Activated naive CD8-positive, alpha-beta T cell treated with anti-CD3 and anti-CD28 coated beads, Interleukin-2, amount 10 ng/mL, durations not matched to agents 7 days and 5 days (primary cell): ENCODE measurements around the gene M1AP. TPM values are rescaled to one million over a fixed set of nuclear protein-coding genes. Genes with fewer than 3 reads are reported as not detected.

Experiments used
- ATAC-seq: fragments of 150-1000 bp; cut with Tn5 transposase; one replicate; pipeline ENCODE4 v1.10.0; 2021; ENCODE audit warnings: low read depth, moderate library complexity
- POLR2A ChIA-PET: fragments of 350-600 bp; sonication (Branson Sonifier 250); formaldehyde crosslinking; loops from one replicate; lab custom pipeline; 2021; ENCODE audit warnings: antibody characterized with exemption; lab: Charles Lee
- DNase-seq: peaks from one replicate; pipeline ENCODE4 v3.0.0; 2021
- H3K27ac Mint-ChIP-seq: one replicate; pipeline ENCODE4 v1.8.0; 2022; ENCODE audit warnings: mild to moderate bottlenecking, mixed read lengths
- H3K27me3 Mint-ChIP-seq: one replicate; pipeline ENCODE4 v1.8.0; 2022; ENCODE audit warnings: mild to moderate bottlenecking, moderate library complexity, mixed read lengths
- H3K36me3 Mint-ChIP-seq: one replicate; pipeline ENCODE4 v1.8.0; 2021; ENCODE audit warnings: mild to moderate bottlenecking, mixed read lengths
- H3K4me1 Mint-ChIP-seq: one replicate; pipeline ENCODE4 v1.8.0; 2021; ENCODE audit warnings: mixed read lengths
- H3K4me3 Mint-ChIP-seq: one replicate; pipeline ENCODE4 v1.8.0; 2022; ENCODE audit warnings: mild to moderate bottlenecking, moderate library complexity, mixed read lengths
- H3K9me3 Mint-ChIP-seq: one replicate; pipeline ENCODE4 v1.8.0; 2021; ENCODE audit warnings: mixed read lengths
- total RNA-seq, 2 experiments: library from RNA; stranded (reverse); gene quantifications; one replicate each; pipeline ENCODE4 v1.2.3, GENCODE V29; 2021

The M1AP gene
- total RNA-seq, 2 experiments from 2014 or later, result not detected

DNA sequence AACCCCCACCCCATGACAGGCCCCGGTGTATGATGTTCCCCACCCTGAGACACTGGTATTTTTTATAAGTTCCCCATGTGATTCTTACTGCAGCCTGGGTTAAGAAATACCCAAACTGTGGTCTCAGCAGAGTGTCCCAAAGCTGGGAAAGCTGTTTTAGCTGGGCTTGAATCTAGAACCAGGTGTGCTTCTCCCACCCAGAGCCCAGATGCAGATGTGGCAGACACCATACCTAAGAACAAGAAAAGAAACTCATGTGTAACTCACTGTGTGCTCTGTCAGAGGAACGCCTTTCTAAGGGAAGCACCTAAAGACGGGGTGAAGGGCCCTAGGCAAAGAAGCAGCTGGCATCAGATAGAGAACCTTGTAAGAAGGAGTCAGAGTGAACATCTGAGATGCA, 69.7 kb downstream of the M1AP start:
- DNase-seq, result no peak

DNA sequence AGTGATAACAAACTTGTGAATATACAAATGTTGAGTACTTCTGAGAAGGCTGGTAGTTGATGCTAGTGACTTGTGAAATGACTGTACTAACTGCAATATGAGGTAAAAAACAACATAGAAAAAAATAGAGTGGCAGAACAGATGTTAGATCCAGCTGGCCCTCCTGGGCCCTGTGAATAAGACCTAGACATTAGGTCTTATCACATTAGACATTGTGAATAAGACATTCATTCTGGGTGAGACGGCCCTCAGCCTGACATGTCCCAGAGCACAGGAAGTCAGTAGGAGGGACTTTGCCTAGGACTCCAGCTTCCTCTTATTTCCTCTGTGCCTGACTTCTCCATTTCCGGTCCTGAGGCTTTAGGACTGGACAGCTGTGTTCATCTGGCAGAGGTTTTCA, 70.7 kb downstream of the M1AP start:
- peaks cover 2% of the 10 kb centered on the region for H3K36me3 Mint-ChIP-seq
- peaks cover 2% of the 10 kb centered on the region for H3K9me3 Mint-ChIP-seq
- DNase-seq (no peak), ATAC-seq (no peak)
- peaks cover 27% of the 10 kb centered on the region for H3K4me1 Mint-ChIP-seq
- POLR2A ChIA-PET, result interaction anchor here (1.2 kb wide), 1 partner anchor 25 kb away, joined by 3 read pairs; no protein-coding TSS in a partner anchor
- no peak overlapping the region for H3K4me3 Mint-ChIP-seq
- peaks cover 5% of the 10 kb centered on the region for H3K27me3 Mint-ChIP-seq
- no peak overlapping the region for H3K27ac Mint-ChIP-seq

More for the DNA sequence above, 69.7 kb downstream of the M1AP start:
- POLR2A ChIA-PET, result no interaction called here
- peaks cover 2% of the 10 kb centered on the region for H3K9me3 Mint-ChIP-seq
- H3K27me3 Mint-ChIP-seq, result peaks cover 5% of the 10 kb centered on the region
- peaks cover 28% of the 10 kb centered on the region for H3K4me1 Mint-ChIP-seq
- H3K36me3 Mint-ChIP-seq, result peaks cover 2% of the 10 kb centered on the region
- no peak overlapping the region for H3K4me3 Mint-ChIP-seq
- H3K27ac Mint-ChIP-seq, result no peak overlapping the region
- no peak for ATAC-seq

GRCh38 chr2:74576863-74577229, 71.3 kb downstream of the M1AP start:
- DNase-seq (no peak), ATAC-seq (no peak)
- Mint-ChIP-seq H3K4me3 (no peak overlapping the region), H3K27ac (no peak overlapping the region), H3K36me3 (peaks cover 2% of the 10 kb centered on the region), H3K4me1 (peaks cover 27% of the 10 kb centered on the region), H3K27me3 (peaks cover 1% of the 10 kb centered on the region), H3K9me3 (peaks cover 2% of the 10 kb centered on the region)
- POLR2A ChIA-PET, result interaction anchor here (0.6 to 1.2 kb wide), 2 partner anchors 25 to 398 kb away, joined by 3 read pairs; no protein-coding TSS in a partner anchor

DNA sequence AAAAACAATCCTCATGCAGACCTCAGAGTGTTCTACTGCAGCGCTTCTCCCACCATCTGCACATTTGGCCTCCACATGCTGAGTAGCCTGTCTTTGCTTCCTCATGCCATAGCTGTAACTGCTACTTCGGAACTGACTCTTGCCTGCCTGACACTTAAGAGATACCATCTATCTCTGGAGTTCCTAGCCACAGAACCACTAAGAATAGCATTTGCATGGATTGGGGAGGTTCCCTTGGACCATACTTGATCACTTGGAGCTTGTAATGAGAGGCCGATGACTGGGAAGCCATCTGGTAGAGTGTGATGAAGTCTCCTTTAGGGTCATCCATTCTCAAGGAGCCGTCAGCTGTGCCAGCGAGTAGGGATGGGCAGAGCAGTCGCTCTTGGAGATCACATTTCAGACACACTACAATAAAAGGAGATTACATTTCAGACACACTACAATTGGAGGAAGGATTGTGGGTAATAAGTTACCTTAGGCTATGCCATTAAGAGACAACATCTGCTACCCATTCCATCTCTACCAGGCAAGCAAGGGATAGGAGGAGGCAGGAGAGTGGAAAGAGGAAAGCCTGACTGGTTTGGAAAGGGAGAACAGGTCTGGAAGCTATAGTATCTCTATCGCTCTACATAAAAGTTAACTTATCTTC, 71.8 kb downstream of the M1AP start:
- Mint-ChIP-seq H3K4me3 (no peak overlapping the region), H3K36me3 (peaks cover 2% of the 10 kb centered on the region), H3K27ac (no peak overlapping the region), H3K4me1 (peaks cover 27% of the 10 kb centered on the region), H3K9me3 (peaks cover 2% of the 10 kb centered on the region), H3K27me3 (no peaks in the 10 kb centered on the region)
- POLR2A ChIA-PET, result interaction anchor here (0.6 kb wide), 1 partner anchor 397 kb away, joined by 3 read pairs; no protein-coding TSS in a partner anchor
- ATAC-seq, result no peak
- DNase-seq, result no peak

DNA sequence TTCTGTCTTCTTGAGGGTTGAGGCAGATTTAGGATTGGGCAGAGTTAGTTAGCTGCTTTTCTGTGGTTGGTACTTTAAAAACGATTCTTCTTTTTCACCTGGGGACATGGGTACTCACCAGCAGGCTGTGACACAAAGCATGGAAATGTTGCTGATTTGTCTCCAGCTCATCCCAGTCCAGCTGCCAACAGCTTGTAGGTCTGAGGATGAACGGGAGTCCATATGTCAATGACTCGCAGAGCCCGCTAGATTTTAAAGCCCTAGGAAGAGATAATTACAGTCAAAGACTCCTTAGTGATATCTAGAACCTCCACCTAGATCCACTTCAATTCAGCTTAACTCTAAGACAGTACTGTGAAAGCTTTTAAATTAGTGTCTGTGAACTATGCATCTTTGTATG, 72.8 kb downstream of the M1AP start:
- DNase-seq, result no peak
- Mint-ChIP-seq H3K27ac (no peak overlapping the region), H3K4me3 (no peak overlapping the region), H3K9me3 (peaks cover 2% of the 10 kb centered on the region), H3K27me3 (no peaks in the 10 kb centered on the region), H3K36me3 (peaks cover 2% of the 10 kb centered on the region), H3K4me1 (peaks cover 27% of the 10 kb centered on the region)
- no peak for ATAC-seq
- POLR2A ChIA-PET, result interaction anchor here (0.8 to 1.0 kb wide), 2 partner anchors 17 to 20 kb away, joined by 3 read pairs; no protein-coding TSS in a partner anchor

DNA sequence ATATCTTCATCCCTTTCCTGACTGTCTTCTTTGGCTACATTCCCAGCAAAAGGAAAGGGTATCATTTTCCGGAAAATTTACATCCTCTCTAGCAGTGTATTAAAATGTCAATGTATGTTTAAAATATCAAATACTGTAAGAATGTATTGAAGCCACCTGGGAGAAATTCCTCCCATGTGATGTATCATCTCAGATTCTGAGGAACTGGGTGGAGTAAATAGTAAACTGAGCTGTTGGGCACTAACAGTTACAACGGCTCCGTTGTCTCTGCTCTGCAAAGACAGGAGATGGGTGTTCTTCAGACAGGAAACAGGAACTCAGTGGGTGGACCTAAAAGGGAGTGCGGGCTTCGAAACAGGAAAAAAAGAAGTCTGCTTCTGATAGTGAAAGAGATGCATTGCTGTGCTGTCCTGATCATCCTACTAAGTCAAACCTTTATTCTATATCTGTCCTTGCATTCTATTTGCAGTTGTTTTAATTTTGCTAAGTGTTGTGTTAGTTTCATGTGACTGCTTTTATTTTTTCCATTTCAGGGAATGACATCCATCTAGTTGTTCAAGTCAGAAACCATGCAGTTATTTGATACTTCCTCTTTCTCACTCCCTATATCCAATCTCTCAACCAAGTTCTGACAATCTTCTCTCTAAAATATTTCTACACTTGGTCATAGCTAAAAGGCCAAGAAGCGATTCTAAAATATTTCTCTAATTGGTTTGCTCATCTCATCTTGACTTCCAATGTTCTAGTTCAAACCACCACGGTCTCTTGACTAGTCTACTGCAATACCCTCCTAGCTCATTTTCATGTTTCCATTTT, 74.2 kb downstream of the M1AP start:
- Mint-ChIP-seq H3K27me3 (no peaks in the 10 kb centered on the region), H3K4me1 (peaks cover 27% of the 10 kb centered on the region), H3K36me3 (peaks cover 2% of the 10 kb centered on the region), H3K27ac (peak overlapping the region; percentile 73), H3K4me3 (peak overlapping the region; percentile 69), H3K9me3 (peaks cover 2% of the 10 kb centered on the region)
- DNase-seq (no peak), ATAC-seq (peak; percentile 95)
- POLR2A ChIA-PET, result interaction anchor here (0.8 to 2.6 kb wide), 4 partner anchors 10 to 267 kb away, joined by 3 to 7 read pairs (median 4); no protein-coding TSS in a partner anchor

DNA sequence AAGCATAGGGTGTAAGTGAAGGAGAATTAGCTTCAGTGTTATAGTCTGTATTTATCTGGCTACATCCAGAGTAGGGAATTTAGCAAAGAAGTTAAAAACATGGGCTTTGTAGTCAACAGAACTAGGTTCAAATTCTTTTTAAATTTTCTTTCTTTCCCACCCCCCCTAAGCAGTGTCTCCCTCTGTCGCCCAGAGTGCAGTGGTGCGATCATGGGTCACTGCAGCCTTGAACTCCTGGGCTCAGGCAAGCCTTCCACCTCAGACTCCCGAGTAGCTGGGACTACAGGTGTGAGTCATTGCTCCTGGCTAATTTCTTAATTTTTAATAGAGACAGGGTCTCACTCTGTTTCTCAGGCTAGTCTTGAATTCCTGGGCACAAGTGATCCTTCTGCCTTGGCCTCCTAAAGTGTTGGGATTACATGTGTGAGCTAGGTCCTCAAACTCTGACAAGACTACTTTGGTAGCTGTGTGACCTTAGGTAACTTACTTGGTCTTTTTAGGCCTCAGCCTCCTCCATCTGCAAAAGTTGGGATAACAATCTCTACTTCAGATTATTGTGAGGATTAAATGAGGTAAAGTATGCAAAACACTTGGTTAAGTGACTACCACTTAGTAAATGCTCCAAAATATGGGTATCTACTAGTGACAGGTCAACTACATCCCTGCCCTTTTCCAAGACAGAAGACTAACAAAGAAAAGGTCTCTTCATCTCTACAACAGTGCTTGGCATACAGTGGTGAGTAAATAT, 75.8 kb downstream of the M1AP start:
- H3K36me3 Mint-ChIP-seq, result peaks cover 2% of the 10 kb centered on the region
- no peak overlapping the region for H3K27ac Mint-ChIP-seq
- no peak for DNase-seq
- peaks cover 2% of the 10 kb centered on the region for H3K9me3 Mint-ChIP-seq
- H3K4me1 Mint-ChIP-seq, result peaks cover 31% of the 10 kb centered on the region
- POLR2A ChIA-PET, result interaction anchor here (0.8 to 2.6 kb wide), 2 partner anchors 14 to 114 kb away, joined by 3 to 7 read pairs; partner anchors contain the start of gene WBP1
- ATAC-seq, result no peak
- no peaks in the 10 kb centered on the region for H3K27me3 Mint-ChIP-seq
- no peak overlapping the region for H3K4me3 Mint-ChIP-seq

- Mint-ChIP-seq H3K9me3 (peaks cover 2% of the 10 kb centered on the region), H3K4me3 (no peak overlapping the region), H3K27me3 (no peaks in the 10 kb centered on the region), H3K36me3 (peaks cover 2% of the 10 kb centered on the region), H3K27ac (no peak overlapping the region), H3K4me1 (peaks cover 33% of the 10 kb centered on the region)
- POLR2A ChIA-PET, result interaction anchor here (2.6 kb wide), 1 partner anchor 13 kb away, joined by 7 read pairs; no protein-coding TSS in a partner anchor
- DNase-seq, result no peak
- ATAC-seq, result no peak
Observed at GRCh38 chr2:74571058-74571457, 77.1 kb downstream of the M1AP start.

- Mint-ChIP-seq H3K9me3 (peaks cover 2% of the 10 kb centered on the region), H3K36me3 (peaks cover 2% of the 10 kb centered on the region), H3K4me3 (no peak overlapping the region), H3K27ac (no peak overlapping the region), H3K4me1 (peaks cover 36% of the 10 kb centered on the region), H3K27me3 (no peaks in the 10 kb centered on the region)
- DNase-seq (no peak), ATAC-seq (no peak)
- POLR2A ChIA-PET, result interaction anchor here (0.7 kb wide), 1 partner anchor 16 kb away, joined by 3 read pairs; the partner anchor contains the start of gene LOXL3
Observed at GRCh38 chr2:74569686-74570085, 78.4 kb downstream of the M1AP start.

- H3K9me3 Mint-ChIP-seq, result no peaks in the 10 kb centered on the region
- no peaks in the 10 kb centered on the region for H3K27me3 Mint-ChIP-seq
- H3K27ac Mint-ChIP-seq, result no peak overlapping the region
- no peaks in the 10 kb centered on the region for H3K36me3 Mint-ChIP-seq
- POLR2A ChIA-PET, result interaction anchor here (1.2 to 2.2 kb wide), 3 partner anchors 10 to 52 kb away, joined by 3 to 6 read pairs (median 5); no protein-coding TSS in a partner anchor
- peaks cover 23% of the 10 kb centered on the region for H3K4me1 Mint-ChIP-seq
- ATAC-seq (no peak), DNase-seq (no peak)
- H3K4me3 Mint-ChIP-seq, result no peak overlapping the region
Observed at GRCh38 chr2:74567881-74568280, 80.2 kb downstream of the M1AP start.

GRCh38 chr2:74566754-74567085, 81.4 kb downstream of the M1AP start:
- peak; percentile 18 for ATAC-seq
- Mint-ChIP-seq H3K27me3 (peaks cover under 1% of the 10 kb centered on the region), H3K27ac (peak overlapping the region; percentile 56), H3K4me1 (peaks cover 30% of the 10 kb centered on the region), H3K9me3 (no peaks in the 10 kb centered on the region), H3K4me3 (peak overlapping the region; percentile 19), H3K36me3 (no peaks in the 10 kb centered on the region)
- no peak for DNase-seq
- POLR2A ChIA-PET, result interaction anchor here (0.7 to 2.2 kb wide), 4 partner anchors 8 to 51 kb away, joined by 3 to 6 read pairs (median 4); partner anchors contain the start of gene LOXL3

DNA sequence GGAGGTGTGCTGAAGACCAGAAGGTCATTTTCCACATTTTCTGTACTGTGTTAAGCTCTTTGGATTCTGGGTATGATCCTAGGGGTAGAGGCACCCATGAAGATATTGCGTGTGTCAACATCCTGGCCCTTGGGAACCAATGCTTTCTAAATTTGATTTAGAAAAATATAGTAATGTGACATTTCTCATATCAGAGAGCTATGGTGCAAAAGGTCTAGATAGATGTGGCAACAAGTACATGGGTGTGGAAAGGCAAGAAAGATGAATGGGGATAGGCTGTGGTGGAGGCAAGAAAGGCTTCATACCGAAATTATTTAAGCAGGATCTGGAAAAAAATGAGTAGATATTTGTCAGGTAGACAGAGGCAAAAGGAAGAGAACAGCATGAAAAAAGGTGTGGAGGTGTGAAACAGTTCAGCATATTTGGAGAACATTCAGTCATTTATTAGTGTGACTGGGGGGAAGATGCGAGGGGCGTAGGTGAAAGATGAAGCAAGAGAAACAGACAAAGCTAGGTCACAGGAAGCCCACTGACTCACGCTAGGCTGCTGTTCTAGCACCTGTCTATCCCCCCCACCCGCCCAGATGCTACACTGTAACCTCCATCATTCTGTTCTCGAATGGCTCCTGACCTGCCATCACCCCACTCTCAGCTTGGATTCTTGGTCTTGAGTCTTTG, 81.9 kb downstream of the M1AP start:
- H3K27ac Mint-ChIP-seq, result peak overlapping the region; percentile 56
- peaks cover 4% of the 10 kb centered on the region for H3K27me3 Mint-ChIP-seq
- H3K4me3 Mint-ChIP-seq, result peak overlapping the region; percentile 19
- no peaks in the 10 kb centered on the region for H3K9me3 Mint-ChIP-seq
- no peak for DNase-seq
- no peaks in the 10 kb centered on the region for H3K36me3 Mint-ChIP-seq
- H3K4me1 Mint-ChIP-seq, result peaks cover 31% of the 10 kb centered on the region
- POLR2A ChIA-PET, result interaction anchor here (0.7 to 1.5 kb wide), 2 partner anchors 9 to 13 kb away, joined by 3 to 5 read pairs; partner anchors contain the start of gene LOXL3
- ATAC-seq, result no peak
